IPS-15b (cell line): ENCODE results near the gene BABAM2.
"Not testable (repeated sequence)": the region's sequence is repeated elsewhere in the genome, so short reads cannot be mapped to it uniquely, and the experiment has no call there.

Experiments used
- H3K27me3 ChIP-seq: one replicate; pipeline ENCODE4 v1.6.1; 2013; ENCODE audit warnings: low read length; ENCODE audit not compliant: control insufficient read depth, insufficient read depth
- H3K36me3 ChIP-seq: one replicate; pipeline ENCODE4 v1.6.1; 2013; ENCODE audit warnings: low read length; ENCODE audit not compliant: control insufficient read depth, insufficient read depth
- H3K4me1 ChIP-seq: one replicate; pipeline ENCODE4 v1.6.1; 2013; ENCODE audit warnings: mild to moderate bottlenecking, low read length; ENCODE audit not compliant: control insufficient read depth, insufficient read depth
- H3K4me3 ChIP-seq: one replicate; pipeline ENCODE4 v1.5.1; 2013; ENCODE audit warnings: low read depth, low read length
- H3K9ac ChIP-seq: one replicate; pipeline ENCODE4 v1.6.1; 2013; ENCODE audit warnings: low read depth, mild to moderate bottlenecking, low read length
- H3K9me3 ChIP-seq: one replicate; pipeline ENCODE4 v1.6.1; 2013; ENCODE audit warnings: mild to moderate bottlenecking, low read length; ENCODE audit not compliant: control insufficient read depth, insufficient read depth

Gene BABAM2

GRCh38 chr2:28093308-28093707 lies 202.8 kb downstream of the BABAM2 start:
- Histone ChIP-seq H3K4me1 (no peaks in the 10 kb centered on the region), H3K27me3 (no peaks in the 10 kb centered on the region), H3K9me3 (no peaks in the 10 kb centered on the region), H3K36me3 (no peaks in the 10 kb centered on the region), H3K4me3 (no peak overlapping the region), H3K9ac (no peak overlapping the region)

GRCh38 chr2:28093768-28094167 lies 203.2 kb downstream of the BABAM2 start:
- H3K36me3 ChIP-seq: no peaks in the 10 kb centered on the region
- H3K27me3 ChIP-seq: no peaks in the 10 kb centered on the region
- no peak overlapping the region for H3K9ac ChIP-seq
- H3K4me1 ChIP-seq: no peaks in the 10 kb centered on the region
- H3K4me3 ChIP-seq: no peak overlapping the region
- no peaks in the 10 kb centered on the region for H3K9me3 ChIP-seq

DNA sequence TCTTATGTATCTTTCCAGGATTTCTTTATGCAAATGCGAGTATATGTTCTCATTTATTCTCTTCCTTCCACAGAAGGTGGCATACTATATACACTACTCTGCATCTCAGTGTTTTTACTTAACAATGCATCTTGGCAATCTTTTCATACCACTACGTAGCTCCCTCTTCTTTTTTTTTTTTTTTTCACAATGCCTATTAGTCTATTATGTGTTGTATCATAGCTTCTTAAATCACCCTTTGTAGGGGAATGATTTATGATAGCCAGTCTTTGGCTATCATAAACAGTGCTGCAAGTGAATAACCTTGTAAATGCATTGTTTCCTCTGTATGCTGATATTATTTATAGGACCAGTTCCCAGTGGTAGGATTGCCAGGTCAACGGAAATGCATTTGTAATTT lies 204.2 kb downstream of the BABAM2 start:
- Histone ChIP-seq H3K9me3 (no peaks in the 10 kb centered on the region), H3K36me3 (no peaks in the 10 kb centered on the region), H3K27me3 (no peaks in the 10 kb centered on the region), H3K4me3 (no peak overlapping the region), H3K9ac (no peak overlapping the region), H3K4me1 (no peaks in the 10 kb centered on the region)

- Histone ChIP-seq H3K4me1 (no peaks in the 10 kb centered on the region), H3K9me3 (no peaks in the 10 kb centered on the region), H3K9ac (no peak overlapping the region), H3K4me3 (no peak overlapping the region), H3K27me3 (no peaks in the 10 kb centered on the region), H3K36me3 (no peaks in the 10 kb centered on the region)
Observed at GRCh38 chr2:28095622-28096021, 205.1 kb downstream of the BABAM2 start.

DNA sequence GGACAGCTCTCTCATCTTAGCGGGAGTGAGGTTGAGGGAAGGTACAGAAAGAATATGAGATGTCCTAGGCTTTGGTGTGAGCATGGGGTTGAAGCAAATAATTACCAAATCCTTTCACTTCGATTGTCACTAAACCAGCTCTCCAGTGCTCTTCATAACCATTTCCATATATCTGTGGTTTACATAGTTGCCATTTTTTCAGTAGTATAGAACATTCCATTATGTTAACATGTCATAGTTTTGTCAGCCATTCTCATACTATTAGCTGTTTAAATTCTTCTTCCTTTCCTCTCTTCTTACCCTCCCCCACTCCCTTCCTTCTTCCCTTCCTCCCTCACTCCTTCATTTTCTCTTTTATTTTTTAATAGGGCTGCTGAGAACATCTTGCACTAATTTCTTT lies 205.9 kb downstream of the BABAM2 start:
- no peak overlapping the region for H3K9ac ChIP-seq

DNA sequence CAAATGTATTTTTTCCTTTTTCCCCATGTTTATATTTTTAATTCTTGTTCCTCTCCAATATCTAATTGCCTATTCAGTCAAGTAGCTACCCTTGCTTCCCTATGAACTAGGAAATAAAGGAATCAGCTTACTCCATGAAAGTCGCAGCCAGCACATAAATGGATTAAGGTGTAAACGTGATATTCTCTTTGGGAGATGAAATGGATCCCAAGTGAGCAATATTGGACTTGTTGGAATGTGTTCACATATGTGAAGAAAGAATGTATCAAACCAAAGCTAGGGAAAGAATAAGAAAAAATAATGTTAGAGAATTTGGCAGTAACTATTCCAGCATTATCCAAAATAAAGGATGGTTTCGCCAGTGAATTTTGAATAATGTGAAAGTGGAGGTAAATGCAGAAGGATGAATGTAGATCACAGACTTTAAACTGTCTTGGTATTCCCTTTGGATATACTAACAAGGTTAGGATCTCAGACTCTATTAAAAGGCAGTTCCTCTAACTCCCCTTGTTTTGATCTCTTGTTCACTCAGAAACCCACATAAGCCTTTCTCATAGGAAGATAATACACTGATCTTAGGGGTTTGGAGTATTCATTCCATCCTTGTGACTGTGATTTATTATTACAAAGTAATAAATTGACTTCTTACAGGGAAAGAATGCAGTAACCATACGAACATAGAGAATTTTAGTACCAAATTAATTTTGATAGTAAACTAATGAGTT lies 208.1 kb downstream of the BABAM2 start:
- no peak overlapping the region for H3K4me3 ChIP-seq
- H3K9ac ChIP-seq: no peak overlapping the region
- H3K27me3 ChIP-seq: no peaks in the 10 kb centered on the region
- H3K9me3 ChIP-seq: no peaks in the 10 kb centered on the region
- no peaks in the 10 kb centered on the region for H3K4me1 ChIP-seq
- H3K36me3 ChIP-seq: no peaks in the 10 kb centered on the region

More for the DNA sequence above, 205.9 kb downstream of the BABAM2 start:
- H3K36me3 ChIP-seq: no peaks in the 10 kb centered on the region
- H3K4me3 ChIP-seq: no peak overlapping the region
- H3K4me1 ChIP-seq: no peaks in the 10 kb centered on the region
- H3K27me3 ChIP-seq: no peaks in the 10 kb centered on the region
- no peaks in the 10 kb centered on the region for H3K9me3 ChIP-seq

DNA sequence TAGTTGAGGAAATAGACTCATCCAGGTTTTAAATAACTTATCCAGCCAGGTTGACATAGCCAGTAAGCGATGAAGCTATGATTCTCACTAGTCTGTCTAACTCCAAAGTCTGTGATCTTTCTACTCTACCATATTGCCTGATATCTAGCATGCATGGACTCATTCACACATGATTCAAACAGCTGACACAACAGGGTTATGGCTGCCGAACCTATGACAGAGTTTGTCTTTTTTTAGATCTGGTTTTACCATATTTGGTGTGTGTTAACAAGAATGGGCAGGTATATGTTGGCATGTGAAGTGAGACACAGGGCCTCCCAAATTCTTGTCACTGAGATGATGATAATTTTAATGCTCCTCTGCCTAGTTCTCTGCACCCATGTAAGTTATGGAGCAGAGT lies 210.6 kb downstream of the BABAM2 start:
- no peaks in the 10 kb centered on the region for H3K36me3 ChIP-seq
- H3K9me3 ChIP-seq: no peaks in the 10 kb centered on the region
- no peak overlapping the region for H3K4me3 ChIP-seq
- no peaks in the 10 kb centered on the region for H3K4me1 ChIP-seq
- H3K9ac ChIP-seq: no peak overlapping the region
- no peaks in the 10 kb centered on the region for H3K27me3 ChIP-seq

DNA sequence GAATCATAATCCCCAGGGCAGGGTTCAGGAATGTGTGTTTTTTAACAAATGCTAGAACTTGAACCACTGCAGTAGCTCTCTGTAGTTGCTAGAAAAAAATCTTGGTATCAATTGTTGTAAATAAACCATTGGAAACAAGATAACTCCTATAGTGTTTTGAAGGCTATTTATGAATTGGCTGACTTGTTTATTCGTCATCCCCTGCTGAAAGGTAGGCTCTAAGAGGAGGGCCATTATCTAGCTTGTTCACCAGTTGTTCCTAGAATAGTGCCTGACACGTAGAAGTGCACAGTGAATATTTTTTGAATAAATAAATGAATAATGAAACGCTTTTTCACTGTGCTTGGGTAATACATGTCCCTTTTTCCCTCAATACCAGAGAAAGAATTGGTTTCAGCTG lies 211.4 kb downstream of the BABAM2 start:
- Histone ChIP-seq H3K4me3 (no peak overlapping the region), H3K27me3 (no peaks in the 10 kb centered on the region), H3K9me3 (no peaks in the 10 kb centered on the region), H3K9ac (no peak overlapping the region), H3K36me3 (no peaks in the 10 kb centered on the region), H3K4me1 (no peaks in the 10 kb centered on the region)

GRCh38 chr2:28102455-28102874 lies 211.9 kb downstream of the BABAM2 start:
- no peaks in the 10 kb centered on the region for H3K27me3 ChIP-seq
- no peak overlapping the region for H3K4me3 ChIP-seq
- no peak overlapping the region for H3K9ac ChIP-seq
- H3K9me3 ChIP-seq: no peaks in the 10 kb centered on the region
- peaks cover 3% of the 10 kb centered on the region for H3K36me3 ChIP-seq
- H3K4me1 ChIP-seq: no peaks in the 10 kb centered on the region

GRCh38 chr2:28103611-28104010 lies 213.1 kb downstream of the BABAM2 start:
- no peak overlapping the region for H3K9ac ChIP-seq
- H3K4me1 ChIP-seq: no peaks in the 10 kb centered on the region
- H3K27me3 ChIP-seq: no peaks in the 10 kb centered on the region
- no peak overlapping the region for H3K4me3 ChIP-seq
- no peaks in the 10 kb centered on the region for H3K9me3 ChIP-seq
- H3K36me3 ChIP-seq: peaks cover 3% of the 10 kb centered on the region

DNA sequence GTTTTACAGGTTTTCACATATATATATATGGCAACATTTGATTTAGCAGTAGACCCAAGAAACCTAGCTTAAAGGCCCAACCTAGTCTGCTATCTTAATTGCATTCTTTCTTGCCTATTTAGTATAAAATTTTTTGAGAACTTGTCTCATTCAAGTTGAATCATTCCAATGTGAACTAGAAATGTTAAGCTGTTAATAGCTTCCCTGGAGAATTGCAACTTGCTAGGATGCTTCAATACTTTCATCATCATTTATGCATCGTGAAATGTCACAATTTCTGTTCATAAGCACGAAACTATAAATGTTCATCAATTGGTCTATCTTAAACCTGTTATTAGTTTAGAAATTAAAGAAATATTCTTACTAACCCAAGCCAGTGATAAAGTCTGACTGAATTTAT lies 217.6 kb downstream of the BABAM2 start:
- Histone ChIP-seq H3K4me3 (no peak overlapping the region), H3K9ac (no peak overlapping the region), H3K36me3 (peaks cover 3% of the 10 kb centered on the region), H3K4me1 (no peaks in the 10 kb centered on the region), H3K9me3 (no peaks in the 10 kb centered on the region), H3K27me3 (no peaks in the 10 kb centered on the region)

- not testable (repeated sequence) for H3K9ac ChIP-seq, H3K9me3 ChIP-seq, H3K4me1 ChIP-seq, H3K27me3 ChIP-seq, H3K4me3 ChIP-seq, H3K36me3 ChIP-seq
Observed at GRCh38 chr2:28113771-28114170, 223.2 kb downstream of the BABAM2 start.
